OCI-LY7 (cell line): ENCODE results near the gene C2CD4D. TPM values are rescaled to one million over a fixed set of nuclear protein-coding genes. Genes with fewer than 3 reads are reported as not detected.

ENCODE experiments used
- BruUV-seq: library from RNA; stranded (reverse); fragments of 400-500 nt; replicated peaks from 2 replicates; lab custom pipeline; 2021; lab: Mats Ljungman, UMichigan
- CTCF ChIA-PET: fragments of 300-600 bp; sonication (Branson Sonifier 250); formaldehyde crosslinking; loops from one replicate; lab custom pipeline; 2022; ENCODE audit warnings: antibody characterized with exemption; ENCODE audit not compliant: unreplicated experiment; lab: Charles Lee
- POLR2A ChIA-PET: fragments of 300-600 bp; sonication (Branson Sonifier 250); formaldehyde crosslinking; loops from one replicate; lab custom pipeline; 2022; ENCODE audit warnings: antibody characterized with exemption; lab: Charles Lee
- DNase-seq: peaks from one replicate; pipeline ENCODE4 v3.0.0-alpha.2; 2015; ENCODE audit warnings: low spot score
- H2AFZ ChIP-seq: fragments of 200-600 bp; sonication (generic), shearing (Covaris generic); 2 replicates; pipeline ENCODE4 v1.6.1; 2014; ENCODE audit warnings: mild to moderate bottlenecking, antibody characterized with exemption, low read length, moderate library complexity
- H3K27ac ChIP-seq: fragments of 200-600 bp; sonication (generic); 2 replicates; pipeline ENCODE4 v1.5.1; 2014; ENCODE audit warnings: mixed run types, low read depth, mild to moderate bottlenecking, moderate library complexity, low read length, inconsistent platforms; ENCODE audit not compliant: poor library complexity, severe bottlenecking
- H3K36me3 ChIP-seq: fragments of 200-600 bp; sonication (generic); 2 replicates; pipeline ENCODE4 v1.6.1; 2014; ENCODE audit warnings: mild to moderate bottlenecking, antibody characterized with exemption, low read length, moderate library complexity, mixed read lengths; ENCODE audit not compliant: insufficient read depth
- H3K4me1 ChIP-seq: fragments of 200-600 bp; sonication (generic); 2 replicates; pipeline ENCODE4 v1.5.1; 2014; ENCODE audit warnings: mild to moderate bottlenecking, low read length; ENCODE audit not compliant: insufficient read depth, poor library complexity, severe bottlenecking
- H3K4me2 ChIP-seq: fragments of 200-600 bp; sonication (generic); 2 replicates; pipeline ENCODE4 v1.6.1; 2014; ENCODE audit warnings: mild to moderate bottlenecking, low read length
- H3K4me3 ChIP-seq: fragments of 200-600 bp; sonication (generic); 2 replicates; pipeline ENCODE4 v1.5.1; 2014; ENCODE audit warnings: mild to moderate bottlenecking, low read depth, low read length; ENCODE audit not compliant: poor library complexity, severe bottlenecking
- H3K79me2 ChIP-seq: fragments of 200-600 bp; sonication (generic); 2 replicates; pipeline ENCODE4 v1.6.1; 2016; ENCODE audit warnings: low read depth, mild to moderate bottlenecking, low read length, moderate library complexity, mixed read lengths; ENCODE audit not compliant: insufficient read depth
- H3K9me2 ChIP-seq: fragments of 200-600 bp; sonication (generic); 2 replicates; pipeline ENCODE4 v1.6.1; 2016; ENCODE audit warnings: mild to moderate bottlenecking, low read length, mixed read lengths; ENCODE audit not compliant: insufficient read depth
- H3K9me3 ChIP-seq: fragments of 200-600 bp; sonication (generic); 2 replicates; pipeline ENCODE4 v1.6.1; 2014; ENCODE audit warnings: mild to moderate bottlenecking, mixed run types, low read length, mixed read lengths
- H4K20me1 ChIP-seq: fragments of 200-600 bp; sonication (generic); 2 replicates; pipeline ENCODE4 v1.6.1; 2014; ENCODE audit warnings: mild to moderate bottlenecking, antibody characterized with exemption, low read length, moderate library complexity, mixed read lengths; ENCODE audit not compliant: insufficient read depth
- CTCF ChIP-seq: fragments of 200-600 bp; sonication (generic); conservative IDR thresholded peaks from 2 replicates; pipeline ENCODE4 v1.5.1; 2014; ENCODE audit warnings: mild to moderate bottlenecking, antibody characterized with exemption, low read length, moderate library complexity, mixed read lengths
- EZH2phosphoT487 ChIP-seq: fragments of 200-600 bp; sonication (generic); IDR thresholded peaks from 2 replicates; pipeline ENCODE4 v1.6.1; 2018; ENCODE audit warnings: low read depth, borderline replicate concordance, mild to moderate bottlenecking, mixed run types, antibody characterized with exemption, low read length, moderate library complexity, mixed read lengths
- intact Hi-C: fragments of 100-400 bp; cut with micrococcal nuclease; formaldehyde crosslinking; loops from one replicate; pipeline ENCODE4 v1.10.0; 2022; ENCODE audit not compliant: unreplicated experiment
- total RNA-seq, 2 experiments: library from RNA; depleted of rRNA in 1 of 2; stranded (reverse); fragments of >200 nt in 1 of 2; shearing (Covaris generic) in 1 of 2; gene quantifications; 2 replicates each; pipeline ENCODE4 v1.2.3, GENCODE V29; 2014 to 2022

C2CD4D gene
- total RNA-seq, 2 experiments from 2014 or later = not detected

GRCh38 chr1:151823175-151823574 lies 16.4 kb downstream of the C2CD4D start:
- no peak overlapping the region for H2AFZ ChIP-seq
- POLR2A ChIA-PET = no interaction called here
- H3K4me1 ChIP-seq = peaks cover 21% of the 10 kb centered on the region
- H3K9me3 ChIP-seq = no peaks in the 10 kb centered on the region
- H3K79me2 ChIP-seq = no peaks in the 10 kb centered on the region
- TF ChIP-seq EZH2phosphoT487 (no peak), CTCF (no peak)
- CTCF ChIA-PET = no interaction called here
- no peaks in the 10 kb centered on the region for H4K20me1 ChIP-seq
- no peak for DNase-seq
- intact Hi-C loops = no loop called here
- H3K36me3 ChIP-seq = no peaks in the 10 kb centered on the region
- no peak overlapping the region for H3K4me3 ChIP-seq
- no peak overlapping the region for H3K27ac ChIP-seq
- H3K4me2 ChIP-seq = no peak overlapping the region
- H3K9me2 ChIP-seq = no peaks in the 10 kb centered on the region
- no TSS peak for BruUV-seq

DNA sequence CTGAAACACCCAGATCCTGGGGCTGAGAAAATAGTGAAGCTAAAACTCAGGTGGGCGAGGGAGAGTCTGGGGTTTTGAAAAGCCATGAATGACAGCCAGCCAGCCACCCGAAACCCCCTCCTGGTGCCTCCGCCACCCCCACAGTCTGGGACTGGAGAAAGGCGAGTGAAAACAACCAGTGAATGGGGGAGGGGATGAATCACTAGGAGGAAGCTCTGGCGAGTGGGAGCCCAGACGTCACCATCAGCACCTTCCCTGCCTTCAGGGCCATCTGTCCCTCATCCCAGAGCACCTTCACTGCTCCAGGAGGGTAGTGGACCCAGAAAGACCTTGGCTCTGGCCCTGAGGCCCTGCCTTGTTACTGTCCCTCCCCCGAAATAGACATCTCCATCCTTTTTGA lies 17.2 kb downstream of the C2CD4D start:
- no peaks in the 10 kb centered on the region for H4K20me1 ChIP-seq
- no peak for DNase-seq
- POLR2A ChIA-PET = no interaction called here
- TF ChIP-seq CTCF (no peak), EZH2phosphoT487 (no peak)
- no peak overlapping the region for H3K27ac ChIP-seq
- H3K4me2 ChIP-seq = no peak overlapping the region
- intact Hi-C loops = no loop called here
- CTCF ChIA-PET = no interaction called here
- BruUV-seq = no TSS peak
- H3K36me3 ChIP-seq = no peaks in the 10 kb centered on the region
- H2AFZ ChIP-seq = no peak overlapping the region
- peaks cover 26% of the 10 kb centered on the region for H3K4me1 ChIP-seq
- H3K9me2 ChIP-seq = no peaks in the 10 kb centered on the region
- H3K9me3 ChIP-seq = no peaks in the 10 kb centered on the region
- H3K4me3 ChIP-seq = no peak overlapping the region
- no peaks in the 10 kb centered on the region for H3K79me2 ChIP-seq

DNA sequence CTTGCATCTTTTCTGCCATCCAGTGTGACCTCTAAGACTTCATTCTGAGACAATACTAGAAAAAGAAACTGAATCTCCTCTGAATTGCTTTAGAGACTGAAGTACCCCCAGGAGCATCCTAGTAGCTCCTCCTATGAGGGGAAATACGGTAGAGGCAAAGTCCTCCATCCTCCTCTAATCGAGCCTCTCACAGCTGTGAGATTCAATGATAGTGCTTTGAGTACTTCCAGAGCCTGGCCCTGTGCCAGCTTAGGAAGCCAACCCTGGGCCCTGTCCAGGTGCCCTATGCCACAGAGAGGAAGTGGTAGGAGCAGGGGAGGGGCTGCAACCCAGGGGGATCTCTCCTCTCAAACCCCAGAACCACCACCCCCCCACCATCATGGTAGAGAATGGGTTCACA lies 18.7 kb downstream of the C2CD4D start:
- CTCF ChIA-PET = no interaction called here
- peaks cover 26% of the 10 kb centered on the region for H3K4me1 ChIP-seq
- no peak overlapping the region for H3K27ac ChIP-seq
- no peaks in the 10 kb centered on the region for H4K20me1 ChIP-seq
- peak; percentile 13 for DNase-seq
- no peak overlapping the region for H2AFZ ChIP-seq
- H3K4me3 ChIP-seq = no peak overlapping the region
- BruUV-seq = no TSS peak
- H3K9me3 ChIP-seq = no peaks in the 10 kb centered on the region
- H3K79me2 ChIP-seq = no peaks in the 10 kb centered on the region
- POLR2A ChIA-PET = no interaction called here
- no peak overlapping the region for H3K4me2 ChIP-seq
- intact Hi-C loops = no loop called here
- no peak for TF ChIP-seq EZH2phosphoT487
- TF ChIP-seq CTCF = no peak
- no peaks in the 10 kb centered on the region for H3K9me2 ChIP-seq
- H3K36me3 ChIP-seq = no peaks in the 10 kb centered on the region
